CD4-positive, alpha-beta T cell (primary cell): Measurements from ENCODE around the gene ELANE. TPM values are rescaled to one million over a fixed set of nuclear protein-coding genes. Genes with fewer than 3 reads are reported as not detected.

ENCODE experiments used
- ATAC-seq: fragments of 200-7000 bp; cut with Tn5 transposase; one replicate; pipeline ENCODE4 v1.10.0; 2022; ENCODE audit warnings: mild to moderate bottlenecking; ENCODE audit not compliant: poor library complexity
- CTCF ChIA-PET: fragments of 350-600 bp; sonication (Branson Sonifier 250); formaldehyde crosslinking; loops from one replicate; lab custom pipeline; 2021; ENCODE audit warnings: antibody characterized with exemption, inconsistent platforms; lab: Charles Lee
- POLR2A ChIA-PET: fragments of 350-600 bp; sonication (Branson Sonifier 250); formaldehyde crosslinking; loops from one replicate; lab custom pipeline; 2021; ENCODE audit warnings: antibody characterized with exemption, inconsistent platforms; lab: Charles Lee
- DNase-seq, 14 experiments: peaks; one replicate each; pipeline ENCODE4 v3.0.0-alpha.2; 2013 to 2020; ENCODE audit warnings: mixed read lengths in 2 of 14
- H3K27ac ChIP-seq, 2 donors: one replicate each; pipeline versions ENCODE4 v1.5.1 to v1.7.0; 2013; ENCODE audit warnings: low read length in 2 of 2, low read depth in 1 of 2, mild to moderate bottlenecking in 1 of 2
- H3K27me3 ChIP-seq, 2 experiments: 1 replicate in 1 of 2; 2 replicates in 1 of 2; pipeline versions ENCODE4 v1.6.1 to v1.7.0; 2013; ENCODE audit warnings: low read length in 2 of 2, control low read depth in 1 of 2, mild to moderate bottlenecking in 1 of 2, moderate library complexity in 1 of 2; ENCODE audit not compliant: insufficient read depth in 2 of 2, control insufficient read depth in 1 of 2
- H3K36me3 ChIP-seq: one replicate; pipeline ENCODE4 v1.6.1; 2013; ENCODE audit warnings: low read length, control low read depth; ENCODE audit not compliant: insufficient read depth
- H3K4me1 ChIP-seq: one replicate; pipeline ENCODE4 v1.6.1; 2013; ENCODE audit warnings: low read length, control low read depth; ENCODE audit not compliant: insufficient read depth
- H3K4me3 ChIP-seq: one replicate; pipeline ENCODE4 v1.5.1; 2013; ENCODE audit warnings: mild to moderate bottlenecking, low read length, moderate library complexity
- H3K9me3 ChIP-seq, 2 experiments: 1 replicate in 1 of 2; 2 replicates in 1 of 2; pipeline versions ENCODE4 v1.6.1 to v1.7.0; 2013; ENCODE audit warnings: low read length in 2 of 2, mild to moderate bottlenecking in 2 of 2, control low read depth in 1 of 2, moderate library complexity in 1 of 2; ENCODE audit not compliant: control insufficient read depth in 1 of 2, insufficient read depth in 1 of 2
- H3K27ac Mint-ChIP-seq: one replicate; pipeline ENCODE4 v1.8.0; 2020; ENCODE audit warnings: mixed read lengths
- H3K27me3 Mint-ChIP-seq: one replicate; pipeline ENCODE4 v1.8.0; 2021; ENCODE audit warnings: mixed read lengths
- H3K36me3 Mint-ChIP-seq: one replicate; pipeline ENCODE4 v1.8.0; 2021; ENCODE audit warnings: low read depth, mixed read lengths
- H3K4me1 Mint-ChIP-seq: one replicate; pipeline ENCODE4 v1.8.0; 2021; ENCODE audit warnings: low read depth, mixed read lengths
- H3K4me3 Mint-ChIP-seq: one replicate; pipeline ENCODE4 v1.8.0; 2020; ENCODE audit warnings: mild to moderate bottlenecking, mixed read lengths
- H3K9me3 Mint-ChIP-seq: one replicate; pipeline ENCODE4 v1.8.0; 2020; ENCODE audit warnings: mixed read lengths
- intact Hi-C, 2 experiments: fragments of 100-400 bp; cut with DNase I in 1 of 2; cut with micrococcal nuclease in 1 of 2; formaldehyde crosslinking; loops; one replicate each; pipeline versions ENCODE4 v1.15.1 to v1.9.0; 2023 to 2025; cut with DNase I, micrococcal nuclease
- total RNA-seq, 174 experiments: library from RNA in 2 of 174; stranded (reverse) in 2 of 174; gene quantifications; one replicate each; pipeline ENCODE4 v1.2.3 and lab custom pipeline; 2021 to 2026
- TF ChIP-seq, protein P1 (sequence below): fragments of 200-600 bp; IDR thresholded peaks from one replicate; pipeline ENCODE4 v1.8.0; 2022; ENCODE audit warnings: antibody characterized with exemption, mild to moderate bottlenecking

Gene ELANE
- total RNA-seq, 2 experiments from 2014 or later: not detected

DNA sequence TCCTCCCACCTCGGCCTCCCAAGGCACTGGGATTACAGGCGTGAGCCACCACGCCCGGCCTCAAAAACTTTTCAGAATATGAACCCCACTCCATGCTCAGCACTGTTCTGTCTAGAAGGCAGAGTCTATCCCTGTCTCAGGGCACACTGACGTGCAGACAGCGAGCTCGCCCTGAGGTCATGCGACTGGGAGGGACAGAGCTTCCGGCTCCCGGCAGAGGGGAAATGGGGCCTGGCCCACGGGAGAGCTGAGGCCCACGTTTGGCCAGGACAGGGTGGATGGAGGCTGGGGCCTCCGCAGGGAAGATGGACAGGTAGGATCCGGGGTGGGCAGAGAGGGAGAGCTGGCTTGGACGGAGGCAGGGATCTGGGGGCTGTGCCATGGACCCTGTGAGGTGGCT, 27.2 kb upstream of the ELANE start:
- Mint-ChIP-seq H3K4me3 (no peak overlapping the region), H3K27ac (no peak overlapping the region), H3K36me3 (no peaks in the 10 kb centered on the region), H3K4me1 (no peaks in the 10 kb centered on the region), H3K9me3 (no peaks in the 10 kb centered on the region), H3K27me3 (peaks cover 16% of the 10 kb centered on the region)
- peaks cover 6% of the 10 kb centered on the region for H3K4me1 ChIP-seq
- peaks cover 0 to 4% of the 10 kb centered on the region in 2 experiments for H3K9me3 ChIP-seq
- TF ChIP-seq, protein P1, sequence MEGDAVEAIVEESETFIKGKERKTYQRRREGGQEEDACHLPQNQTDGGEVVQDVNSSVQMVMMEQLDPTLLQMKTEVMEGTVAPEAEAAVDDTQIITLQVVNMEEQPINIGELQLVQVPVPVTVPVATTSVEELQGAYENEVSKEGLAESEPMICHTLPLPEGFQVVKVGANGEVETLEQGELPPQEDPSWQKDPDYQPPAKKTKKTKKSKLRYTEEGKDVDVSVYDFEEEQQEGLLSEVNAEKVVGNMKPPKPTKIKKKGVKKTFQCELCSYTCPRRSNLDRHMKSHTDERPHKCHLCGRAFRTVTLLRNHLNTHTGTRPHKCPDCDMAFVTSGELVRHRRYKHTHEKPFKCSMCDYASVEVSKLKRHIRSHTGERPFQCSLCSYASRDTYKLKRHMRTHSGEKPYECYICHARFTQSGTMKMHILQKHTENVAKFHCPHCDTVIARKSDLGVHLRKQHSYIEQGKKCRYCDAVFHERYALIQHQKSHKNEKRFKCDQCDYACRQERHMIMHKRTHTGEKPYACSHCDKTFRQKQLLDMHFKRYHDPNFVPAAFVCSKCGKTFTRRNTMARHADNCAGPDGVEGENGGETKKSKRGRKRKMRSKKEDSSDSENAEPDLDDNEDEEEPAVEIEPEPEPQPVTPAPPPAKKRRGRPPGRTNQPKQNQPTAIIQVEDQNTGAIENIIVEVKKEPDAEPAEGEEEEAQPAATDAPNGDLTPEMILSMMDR: no peak
- intact Hi-C loops: no loop called here
- H3K27me3 ChIP-seq: peaks cover 11 to 14% of the 10 kb centered on the region in 2 experiments
- no peak overlapping the region for H3K27ac ChIP-seq
- no peak overlapping the region for H3K4me3 ChIP-seq
- POLR2A ChIA-PET: no interaction called here
- CTCF ChIA-PET: no interaction called here
- no peaks in the 10 kb centered on the region for H3K36me3 ChIP-seq
- DNase-seq (peak in 1 of 14 experiments; percentile 35), ATAC-seq (no peak)

DNA sequence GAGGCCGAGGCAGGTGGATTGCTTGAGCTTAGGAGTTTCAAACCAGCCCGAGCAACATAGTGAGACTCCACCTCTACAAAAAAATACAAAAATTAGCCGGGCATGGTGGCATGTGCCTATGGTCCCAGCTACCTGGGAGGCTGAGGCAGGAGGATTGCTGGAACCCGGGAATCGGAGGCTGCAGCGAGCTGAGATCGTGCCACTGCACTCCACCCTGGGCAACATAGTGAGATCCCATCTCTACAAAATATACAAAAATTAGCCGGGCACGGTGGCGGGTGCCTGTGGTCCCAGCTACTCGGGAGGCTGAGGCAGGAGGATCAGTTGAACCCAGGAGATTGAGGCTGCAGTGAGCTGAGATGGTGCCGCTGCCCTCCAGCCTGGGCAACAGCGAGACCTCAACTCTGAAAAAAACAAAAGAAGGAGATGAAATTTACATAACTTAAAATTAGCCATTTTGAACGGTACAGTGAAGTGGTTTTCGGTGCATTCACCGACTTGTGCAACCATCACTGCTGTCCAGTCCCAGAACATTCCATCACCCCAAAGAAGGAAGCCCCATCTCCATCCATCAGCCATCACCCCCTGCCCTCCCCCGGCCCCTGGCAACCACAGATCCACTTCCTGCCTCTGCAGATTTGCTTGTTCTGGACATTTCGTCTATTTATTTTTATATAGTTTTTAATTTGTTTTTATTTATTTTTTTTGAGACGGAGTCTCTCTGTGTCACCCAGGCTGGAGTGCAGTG, 26.0 kb upstream of the ELANE start:
- H3K4me1 Mint-ChIP-seq: no peaks in the 10 kb centered on the region
- ATAC-seq: no peak
- no peak for DNase-seq
- no peaks in the 10 kb centered on the region for H3K9me3 Mint-ChIP-seq
- CTCF ChIA-PET: interaction anchor here (0.6 kb wide), 1 partner anchor 1543 kb away, joined by 5 read pairs; no protein-coding TSS in a partner anchor
- H3K27ac Mint-ChIP-seq: no peak overlapping the region
- no peaks in the 10 kb centered on the region for H3K36me3 Mint-ChIP-seq
- Histone ChIP-seq H3K4me3 (no peak overlapping the region), H3K36me3 (no peaks in the 10 kb centered on the region), H3K27me3 (peaks cover 11 to 16% of the 10 kb centered on the region in 2 experiments), H3K9me3 (peaks cover 0 to 4% of the 10 kb centered on the region in 2 experiments), H3K27ac (no peak overlapping the region), H3K4me1 (peaks cover 6% of the 10 kb centered on the region)
- intact Hi-C loops: no loop called here
- TF ChIP-seq, protein P1: no peak
- POLR2A ChIA-PET: no interaction called here
- peaks cover 16% of the 10 kb centered on the region for H3K27me3 Mint-ChIP-seq
- H3K4me3 Mint-ChIP-seq: no peak overlapping the region

DNA sequence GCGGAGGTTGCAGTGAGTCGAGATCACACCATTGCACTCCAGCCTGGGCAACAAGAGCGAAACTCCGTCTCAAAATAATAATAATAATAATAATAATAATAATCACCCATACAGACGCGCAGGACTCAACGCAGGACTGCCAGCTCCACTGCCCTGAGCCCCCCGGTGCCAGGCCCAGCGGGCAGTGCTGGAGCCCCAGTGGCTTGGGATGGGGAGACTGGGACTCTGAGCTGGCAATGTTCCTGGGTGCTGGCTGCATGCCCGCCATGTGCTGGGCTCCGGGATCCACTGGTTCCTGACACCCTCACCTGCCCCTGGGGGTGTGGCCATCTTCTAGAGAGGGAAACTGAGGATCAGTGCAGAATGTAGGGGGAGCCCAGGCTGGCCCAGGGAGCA, 24.8 kb upstream of the ELANE start:
- Histone ChIP-seq H3K4me3 (no peak overlapping the region), H3K9me3 (peaks cover 0 to 4% of the 10 kb centered on the region in 2 experiments), H3K27me3 (peaks cover 11 to 16% of the 10 kb centered on the region in 2 experiments), H3K27ac (no peak overlapping the region), H3K4me1 (peaks cover 6% of the 10 kb centered on the region), H3K36me3 (no peaks in the 10 kb centered on the region)
- ATAC-seq (no peak), DNase-seq (no peak)
- H3K4me3 Mint-ChIP-seq: no peak overlapping the region
- peaks cover 16% of the 10 kb centered on the region for H3K27me3 Mint-ChIP-seq
- no peaks in the 10 kb centered on the region for H3K4me1 Mint-ChIP-seq
- H3K27ac Mint-ChIP-seq: no peak overlapping the region
- ChIA-PET CTCF (no interaction called here), POLR2A (no interaction called here)
- H3K9me3 Mint-ChIP-seq: no peaks in the 10 kb centered on the region
- intact Hi-C loops: no loop called here
- TF ChIP-seq, protein P1: no peak
- H3K36me3 Mint-ChIP-seq: no peaks in the 10 kb centered on the region
